Mesenchymal stem cell (in vitro differentiated cells and primary cell): ENCODE measurements around the gene USP47.

Source experiments
- DNase-seq: peaks from one replicate; pipeline ENCODE4 v3.0.0-alpha.2; 2013
- H2AFZ ChIP-seq: one replicate; pipeline ENCODE4 v1.6.1; 2013; ENCODE audit warnings: low read depth, mild to moderate bottlenecking, control low read depth, inconsistent platforms, low read length, moderate library complexity
- H2AK5ac ChIP-seq: 2 replicates; pipeline ENCODE4 v1.6.1; 2013; ENCODE audit warnings: low read length, moderate library complexity, mild to moderate bottlenecking, inconsistent platforms; ENCODE audit not compliant: severe bottlenecking
- H2BK120ac ChIP-seq: one replicate; pipeline ENCODE4 v1.6.1; 2013; ENCODE audit warnings: low read depth, mild to moderate bottlenecking, inconsistent platforms, low read length, moderate library complexity
- H2BK12ac ChIP-seq, 2 experiments: one replicate each; pipeline ENCODE4 v1.6.1; 2013; ENCODE audit warnings: inconsistent platforms in 2 of 2, low read length in 2 of 2, mild to moderate bottlenecking in 2 of 2, moderate library complexity in 2 of 2, control low read depth in 1 of 2
- H2BK15ac ChIP-seq: one replicate; pipeline ENCODE4 v1.6.1; 2013; ENCODE audit warnings: mild to moderate bottlenecking, low read depth, inconsistent platforms; ENCODE audit not compliant: poor library complexity, severe bottlenecking
- H2BK5ac ChIP-seq: 2 replicates; pipeline ENCODE4 v1.6.1; 2013; ENCODE audit warnings: low read depth, mild to moderate bottlenecking, low read length, control low read depth, inconsistent platforms; ENCODE audit not compliant: poor library complexity, severe bottlenecking
- H3K14ac ChIP-seq, 2 experiments: one replicate each; pipeline ENCODE4 v1.6.1; 2013; ENCODE audit warnings: inconsistent platforms in 2 of 2, low read length in 2 of 2, control low read depth in 1 of 2, mild to moderate bottlenecking in 1 of 2, moderate library complexity in 1 of 2
- H3K18ac ChIP-seq, 2 experiments: one replicate each; pipeline ENCODE4 v1.6.1; 2013; ENCODE audit warnings: inconsistent platforms in 2 of 2, low read length in 2 of 2, control low read depth in 1 of 2, low read depth in 1 of 2, mild to moderate bottlenecking in 1 of 2
- H3K23ac ChIP-seq, 2 experiments: one replicate each; pipeline ENCODE4 v1.6.1; 2013; ENCODE audit warnings: inconsistent platforms in 2 of 2, low read length in 2 of 2, mild to moderate bottlenecking in 2 of 2, moderate library complexity in 2 of 2, control low read depth in 1 of 2
- H3K27ac ChIP-seq: 2 replicates; pipeline ENCODE4 v1.5.1; 2013; ENCODE audit warnings: mild to moderate bottlenecking, moderate library complexity, low read length, control low read depth, inconsistent platforms; ENCODE audit not compliant: poor library complexity, severe bottlenecking
- H3K27me3 ChIP-seq, 2 experiments: 2 replicates each; pipeline versions ENCODE4 v1.6.1 to v1.7.0; 2013; ENCODE audit warnings: low read length in 2 of 2, mild to moderate bottlenecking in 2 of 2, moderate library complexity in 2 of 2, control low read depth in 1 of 2, inconsistent platforms in 1 of 2; ENCODE audit not compliant: control insufficient read depth in 1 of 2, insufficient read depth in 1 of 2
- H3K36me3 ChIP-seq, 2 experiments: 2 replicates each; pipeline versions ENCODE4 v1.6.1 to v1.7.0; 2013; ENCODE audit warnings: low read length in 2 of 2, control low read depth in 1 of 2, inconsistent platforms in 1 of 2, low read depth in 1 of 2, mild to moderate bottlenecking in 1 of 2; ENCODE audit not compliant: insufficient read depth in 2 of 2, control insufficient read depth in 1 of 2
- H3K4ac ChIP-seq, 2 experiments: one replicate each; pipeline ENCODE4 v1.6.1; 2013; ENCODE audit warnings: inconsistent platforms in 2 of 2, low read length in 2 of 2, mild to moderate bottlenecking in 2 of 2, moderate library complexity in 2 of 2, control low read depth in 1 of 2, low read depth in 1 of 2
- H3K4me1 ChIP-seq: 2 replicates; pipeline ENCODE4 v1.6.1; 2013; ENCODE audit warnings: low read depth, low read length, control low read depth; ENCODE audit not compliant: control insufficient read depth, insufficient read depth
- H3K4me2 ChIP-seq: 2 replicates; pipeline ENCODE4 v1.6.1; 2013; ENCODE audit warnings: low read length, mild to moderate bottlenecking, inconsistent platforms; ENCODE audit not compliant: poor library complexity, severe bottlenecking
- H3K4me3 ChIP-seq, 2 experiments: 2 replicates each; pipeline versions ENCODE4 v1.5.1 to v1.7.0; 2013; ENCODE audit warnings: low read length in 2 of 2, mild to moderate bottlenecking in 2 of 2, control low read depth in 1 of 2, low read depth in 1 of 2; ENCODE audit not compliant: insufficient read depth in 1 of 2
- H3K79me1 ChIP-seq: replicated peaks from 2 replicates; pipeline ENCODE4 v1.6.1; 2013; ENCODE audit warnings: mild to moderate bottlenecking, control low read depth, low read length, inconsistent platforms; ENCODE audit not compliant: poor library complexity, severe bottlenecking
- H3K9ac ChIP-seq: 2 replicates; pipeline ENCODE4 v1.7.0; 2013; ENCODE audit warnings: mild to moderate bottlenecking, low read length, moderate library complexity
- H3K9me3 ChIP-seq: 2 replicates; pipeline ENCODE4 v1.7.0; 2013; ENCODE audit warnings: mild to moderate bottlenecking, low read length; ENCODE audit not compliant: control insufficient read depth
- H4K8ac ChIP-seq: one replicate; pipeline ENCODE4 v1.6.1; 2013; ENCODE audit warnings: inconsistent platforms, mild to moderate bottlenecking, low read length, moderate library complexity
- H4K91ac ChIP-seq: one replicate; pipeline ENCODE4 v1.6.1; 2013; ENCODE audit warnings: mild to moderate bottlenecking, low read length, inconsistent platforms
- WGBS: methylation state at CpG from one replicate; pipeline ENCODE4 v1.1.7; 2013; ENCODE audit warnings: mixed read lengths; 5-methylcytosine and 5-hydroxymethylcytosine counted together

The USP47 gene

DNA sequence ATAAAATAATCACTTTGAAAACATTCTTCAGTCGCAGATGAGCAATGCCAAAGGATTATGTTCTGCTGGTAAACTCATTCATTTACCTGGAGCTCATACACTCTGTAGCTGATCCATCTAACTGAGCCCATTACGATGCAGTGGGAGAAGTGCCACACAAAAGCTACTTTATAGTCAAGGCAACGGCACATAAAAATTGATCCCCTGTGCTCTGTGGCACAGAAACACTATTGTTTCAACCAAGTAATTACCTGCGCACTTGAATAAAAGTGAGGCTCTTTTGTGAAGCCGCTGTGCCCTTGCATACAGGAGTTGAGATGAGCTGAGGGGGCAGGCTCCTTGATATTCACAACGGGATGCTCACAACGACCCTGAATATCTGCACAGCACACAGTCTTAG, 159.4 kb downstream of the USP47 start:
- Histone ChIP-seq H2AFZ (no peak overlapping the region), H2BK15ac (no peak overlapping the region), H3K79me1 (peaks cover 30% of the 10 kb centered on the region), H4K8ac (no peak overlapping the region), H3K23ac (no peak overlapping the region), H2AK5ac (no peak overlapping the region), H2BK5ac (no peak overlapping the region), H3K14ac (no peak overlapping the region), H3K27me3 (no peaks in the 10 kb centered on the region), H3K27ac (no peak overlapping the region), H3K9me3 (no peaks in the 10 kb centered on the region), H3K4ac (no peak overlapping the region), H4K91ac (no peak overlapping the region), H2BK12ac (no peak overlapping the region), H3K36me3 (peaks cover 11 to 35% of the 10 kb centered on the region in 2 experiments), H2BK120ac (no peak overlapping the region), H3K9ac (no peak overlapping the region), H3K18ac (no peak overlapping the region), H3K4me3 (no peak overlapping the region), H3K4me1 (peaks cover 12% of the 10 kb centered on the region), H3K4me2 (no peak overlapping the region)
- DNase-seq: no peak
- WGBS: 95% methylated on average over 7 of the region's 7 CpGs

- Histone ChIP-seq H3K18ac (no peak overlapping the region), H2BK12ac (peak overlapping the region in 1 of 2 experiments; percentile 28)
These were observed 161.6 kb downstream of the USP47 start for GRCh38 chr11:12003336-12003735.

GRCh38 chr11:12003815-12004214, 162.0 kb downstream of the USP47 start:
- no peak overlapping the region for H3K4ac ChIP-seq
- peaks cover 22% of the 10 kb centered on the region for H3K79me1 ChIP-seq
- WGBS: 96% methylated on average over 3 of the region's 4 CpGs

More at GRCh38 chr11:12003336-12003735, 161.6 kb downstream of the USP47 start:
- WGBS: 96% methylated on average over 2 of the region's 2 CpGs
- Histone ChIP-seq H3K27ac (no peak overlapping the region), H2AK5ac (no peak overlapping the region), H3K4me1 (peaks cover 19% of the 10 kb centered on the region), H2BK15ac (no peak overlapping the region), H4K8ac (no peak overlapping the region), H3K4me3 (no peak overlapping the region), H3K4ac (no peak overlapping the region), H3K36me3 (peaks cover 11 to 27% of the 10 kb centered on the region in 2 experiments), H2BK5ac (no peak overlapping the region), H2BK120ac (no peak overlapping the region), H3K27me3 (peaks cover 0 to 14% of the 10 kb centered on the region in 2 experiments), H4K91ac (no peak overlapping the region), H2AFZ (no peak overlapping the region), H3K23ac (no peak overlapping the region), H3K4me2 (no peak overlapping the region), H3K9ac (no peak overlapping the region), H3K79me1 (peaks cover 21% of the 10 kb centered on the region), H3K9me3 (no peaks in the 10 kb centered on the region), H3K14ac (no peak overlapping the region)
- no peak for DNase-seq

DNA sequence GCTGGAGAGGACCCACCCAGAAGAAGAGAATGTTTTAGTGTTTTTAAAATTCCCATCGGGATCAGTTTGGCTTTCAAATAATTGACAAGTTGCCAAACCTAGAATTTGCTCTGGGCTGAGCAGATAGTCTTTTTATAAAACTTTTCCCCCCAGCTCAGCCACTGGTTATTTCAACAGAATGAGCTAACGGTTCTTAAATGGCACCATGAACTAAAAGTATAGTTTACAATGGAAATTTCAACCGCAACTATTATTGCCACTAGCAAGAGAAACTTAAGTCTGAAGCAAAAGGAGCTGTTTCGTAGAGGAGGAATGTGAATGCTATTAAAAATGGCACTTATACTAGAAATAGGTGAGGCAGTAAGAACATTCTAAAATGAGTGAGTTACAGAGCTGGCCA, 163.3 kb downstream of the USP47 start:
- no peak for DNase-seq
- Histone ChIP-seq H3K9me3 (no peaks in the 10 kb centered on the region), H3K9ac (no peak overlapping the region), H3K27ac (no peak overlapping the region), H4K91ac (no peak overlapping the region), H3K27me3 (peaks cover 0 to 21% of the 10 kb centered on the region in 2 experiments), H3K4me2 (no peak overlapping the region), H3K23ac (no peak overlapping the region), H3K18ac (no peak overlapping the region), H2AFZ (no peak overlapping the region), H3K4ac (no peak overlapping the region), H3K4me1 (peaks cover 23% of the 10 kb centered on the region), H3K36me3 (peaks cover 11 to 25% of the 10 kb centered on the region in 2 experiments), H4K8ac (no peak overlapping the region), H2BK120ac (no peak overlapping the region), H3K14ac (no peak overlapping the region), H2BK12ac (no peak overlapping the region), H2BK5ac (no peak overlapping the region), H3K4me3 (peak overlapping the region in 1 of 2 experiments; percentile 6), H2AK5ac (peak overlapping the region; percentile 22), H3K79me1 (peaks cover 23% of the 10 kb centered on the region), H2BK15ac (no peak overlapping the region)
- WGBS: 80% methylated on average over 3 of the region's 4 CpGs

More at GRCh38 chr11:12003815-12004214, 162.0 kb downstream of the USP47 start:
- Histone ChIP-seq H4K8ac (no peak overlapping the region), H3K18ac (no peak overlapping the region), H3K9ac (no peak overlapping the region), H2BK120ac (no peak overlapping the region), H2BK5ac (no peak overlapping the region), H2BK15ac (no peak overlapping the region), H3K23ac (no peak overlapping the region), H2AK5ac (no peak overlapping the region), H3K4me1 (peaks cover 18% of the 10 kb centered on the region), H3K4me3 (no peak overlapping the region), H3K27me3 (peaks cover 0 to 14% of the 10 kb centered on the region in 2 experiments), H3K9me3 (no peaks in the 10 kb centered on the region), H3K36me3 (peaks cover 11 to 27% of the 10 kb centered on the region in 2 experiments), H3K14ac (no peak overlapping the region), H2BK12ac (no peak overlapping the region), H4K91ac (no peak overlapping the region), H3K4me2 (no peak overlapping the region), H2AFZ (no peak overlapping the region), H3K27ac (no peak overlapping the region)
- no peak for DNase-seq
